ENCODE results near the gene S100A2. TPM values are rescaled to one million over a fixed set of nuclear protein-coding genes. Genes with fewer than 3 reads are reported as not detected.

The S100A2 gene
- total and polyA plus RNA-seq, 2 of the 8 experiments (the other 6 are each of a cell fraction or from before 2014, with no cell fraction given), result 0.86 TPM; not detected in 1

- TF ChIP-seq GTF2F1 (IDR thresholded peaks at IDR 0.05; ENCODE audit: borderline replicate concordance, low read depth, low read length), result no peak
- TF ChIP-seq POLR2A (IDR thresholded peaks at IDR 0.05; ENCODE audit: control extremely low read depth in 1 of 2, low read depth in 2 of 2, low read length in 2 of 2), result no peak
- TF ChIP-seq JUN (IDR thresholded peaks at IDR 0.05; ENCODE audit: low read depth, low read length), result no peak
- TF ChIP-seq CHD2 (IDR thresholded peaks at IDR 0.05; ENCODE audit: low read length), result no peak
- no peak for TF ChIP-seq SP2 (IDR thresholded peaks at IDR 0.05; ENCODE audit: low read length)
- no peak for TF ChIP-seq USF2 (IDR thresholded peaks at IDR 0.05; ENCODE audit: low read length)
- TF ChIP-seq NANOG (IDR thresholded peaks at IDR 0.05; ENCODE audit: insufficient read depth, low read depth, low read length, poor library complexity, severe bottlenecking), result no peak
- TF ChIP-seq CEBPB (IDR thresholded peaks at IDR 0.05; ENCODE audit: low read depth, low read length), result no peak
- no peak for TF ChIP-seq CHD7 (IDR thresholded peaks at IDR 0.05; ENCODE audit: insufficient replicate concordance, low read length)
Measured at GRCh38 chr1:153585006-153585405, 19.4 kb upstream of the S100A2 start (continued).
